BLaER1 treated with 17β-estradiol and CSF1 and Interleukin-3, amounts not matched to agents 10 nM and 100 nM (cell line): ENCODE measurements around the gene NELL1.
A peak's percentile ranks its signal among the peaks of the same experiment; 100 is the strongest.

Experiments
- H3K27ac ChIP-seq, 11 experiments: shearing (Covaris generic); formaldehyde crosslinking; 2 replicates each; pipeline ENCODE4 v1.8.1; 2022
- H3K27me3 ChIP-seq, 11 experiments: shearing (Covaris generic); formaldehyde crosslinking; 2 replicates each; pipeline ENCODE4 v1.8.1; 2022
- H3K36me3 ChIP-seq, 11 experiments: shearing (Covaris generic); formaldehyde crosslinking; 2 replicates each; pipeline ENCODE4 v1.8.1; 2022
- H3K4me1 ChIP-seq, 10 experiments: shearing (Covaris generic); formaldehyde crosslinking; 2 replicates each; pipeline ENCODE4 v1.8.1; 2022
- H3K4me2 ChIP-seq, 11 experiments: shearing (Covaris generic); formaldehyde crosslinking; 2 replicates each; pipeline ENCODE4 v1.8.1; 2022
- H3K4me3 ChIP-seq, 10 experiments: shearing (Covaris generic); formaldehyde crosslinking; 2 replicates each; pipeline ENCODE4 v1.8.1; 2022
- H3K9ac ChIP-seq, 11 experiments: shearing (Covaris generic); formaldehyde crosslinking; 2 replicates each; pipeline ENCODE4 v1.8.1; 2022
- H3K9me3 ChIP-seq, 11 experiments: shearing (Covaris generic); formaldehyde crosslinking; replicated peaks in 1 of 11; 2 replicates each; pipeline ENCODE4 v1.8.1; 2022
- H4K20me1 ChIP-seq, 11 experiments: shearing (Covaris generic); formaldehyde crosslinking; 2 replicates each; pipeline ENCODE4 v1.8.1; 2022
- Cebpa-rat ChIP-seq, 11 experiments: shearing (Covaris generic); IDR thresholded peaks; 2 replicates each; pipeline ENCODE4 v1.8.1; 2022

Gene NELL1

GRCh38 chr11:20821046-20821445, 151.7 kb downstream of the NELL1 start:
- TF ChIP-seq Cebpa-rat (IDR thresholded peaks at IDR 0.05): no peak
- Histone ChIP-seq H4K20me1 (no peaks in the 10 kb centered on the region), H3K4me3 (no peak overlapping the region), H3K9me3 (peaks cover 0 to 24% (median 10%) of the 10 kb centered on the region in 11 experiments; a peak in 12 of 22 replicates), H3K36me3 (no peaks in the 10 kb centered on the region), H3K4me2 (no peak overlapping the region), H3K27ac (no peak overlapping the region), H3K27me3 (no peaks in the 10 kb centered on the region), H3K9ac (no peak overlapping the region), H3K4me1 (peaks cover 0 to 29% (median 5%) of the 10 kb centered on the region in 10 experiments; a peak in 8 of 20 replicates)

GRCh38 chr11:20821470-20821869, 152.1 kb downstream of the NELL1 start:
- Histone ChIP-seq H3K27me3 (no peaks in the 10 kb centered on the region), H3K9ac (no peak overlapping the region), H3K4me2 (no peak overlapping the region), H3K4me1 (peaks cover 0 to 29% (median 5%) of the 10 kb centered on the region in 10 experiments; a peak in 8 of 20 replicates), H3K27ac (no peak overlapping the region), H4K20me1 (no peaks in the 10 kb centered on the region), H3K9me3 (peaks cover 0 to 28% (median 11%) of the 10 kb centered on the region in 11 experiments; a peak in 13 of 22 replicates), H3K4me3 (no peak overlapping the region), H3K36me3 (no peaks in the 10 kb centered on the region)
- no peak for TF ChIP-seq Cebpa-rat (IDR thresholded peaks at IDR 0.05)

- H3K9me3 ChIP-seq: peaks cover 0 to 31% (median 12%) of the 10 kb centered on the region in 11 experiments; a peak in 14 of 22 replicates
- no peaks in the 10 kb centered on the region for H3K36me3 ChIP-seq
- no peak for TF ChIP-seq Cebpa-rat (IDR thresholded peaks at IDR 0.05)
- H3K4me2 ChIP-seq: 0 out of 22 replicates have a peak overlapping the region, but pooled peaks of 2 of the 11 experiments have one; percentile 17 to 22
- H3K4me3 ChIP-seq: no peak overlapping the region
- H3K4me1 ChIP-seq: peaks cover 7 to 30% (median 22%) of the 10 kb centered on the region in 10 experiments; a peak in 16 of 20 replicates
- no peak overlapping the region for H3K27ac ChIP-seq
- H3K27me3 ChIP-seq: no peaks in the 10 kb centered on the region
- H3K9ac ChIP-seq: no peak overlapping the region
- H4K20me1 ChIP-seq: no peaks in the 10 kb centered on the region
Observed at GRCh38 chr11:20824773-20825172, 155.4 kb downstream of the NELL1 start.

GRCh38 chr11:20835561-20835960, 166.2 kb downstream of the NELL1 start:
- H3K27me3 ChIP-seq: no peaks in the 10 kb centered on the region
- no peaks in the 10 kb centered on the region; a peak in 1 of 22 replicates for H3K9me3 ChIP-seq
- no peaks in the 10 kb centered on the region for H4K20me1 ChIP-seq
- no peak overlapping the region for H3K4me2 ChIP-seq
- no peak for TF ChIP-seq Cebpa-rat (IDR thresholded peaks at IDR 0.05)
- no peaks in the 10 kb centered on the region for H3K4me1 ChIP-seq
- H3K9ac ChIP-seq: no peak overlapping the region
- H3K27ac ChIP-seq: no peak overlapping the region
- no peak overlapping the region for H3K4me3 ChIP-seq
- no peaks in the 10 kb centered on the region for H3K36me3 ChIP-seq

GRCh38 chr11:20839231-20839630, 169.8 kb downstream of the NELL1 start:
- Histone ChIP-seq H3K9ac (no peak overlapping the region), H3K9me3 (no peaks in the 10 kb centered on the region), H4K20me1 (no peaks in the 10 kb centered on the region), H3K4me2 (no peak overlapping the region), H3K4me3 (no peak overlapping the region), H3K27me3 (no peaks in the 10 kb centered on the region), H3K27ac (no peak overlapping the region), H3K36me3 (no peaks in the 10 kb centered on the region), H3K4me1 (no peaks in the 10 kb centered on the region)
- no peak for TF ChIP-seq Cebpa-rat (IDR thresholded peaks at IDR 0.05)

GRCh38 chr11:20840341-20840740, 171.0 kb downstream of the NELL1 start:
- Histone ChIP-seq H3K9ac (no peak overlapping the region), H3K27ac (no peak overlapping the region), H4K20me1 (no peaks in the 10 kb centered on the region), H3K27me3 (no peaks in the 10 kb centered on the region), H3K4me3 (no peak overlapping the region), H3K4me2 (no peak overlapping the region), H3K9me3 (no peaks in the 10 kb centered on the region), H3K4me1 (no peaks in the 10 kb centered on the region), H3K36me3 (no peaks in the 10 kb centered on the region)
- no peak for TF ChIP-seq Cebpa-rat (IDR thresholded peaks at IDR 0.05)

- Histone ChIP-seq H3K4me3 (no peak overlapping the region), H4K20me1 (no peaks in the 10 kb centered on the region), H3K36me3 (no peaks in the 10 kb centered on the region; a peak in 1 of 22 replicates), H3K4me1 (peaks cover 0 to 7% (median 0%) of the 10 kb centered on the region in 10 experiments; a peak in 1 of 20 replicates), H3K4me2 (no peak overlapping the region), H3K9ac (no peak overlapping the region), H3K27me3 (no peaks in the 10 kb centered on the region), H3K27ac (no peak overlapping the region), H3K9me3 (no peaks in the 10 kb centered on the region)
- no peak for TF ChIP-seq Cebpa-rat (IDR thresholded peaks at IDR 0.05)
Observed at GRCh38 chr11:20844216-20844615, 174.8 kb downstream of the NELL1 start.

- H3K4me2 ChIP-seq: no peak overlapping the region
- no peaks in the 10 kb centered on the region for H3K9me3 ChIP-seq
- no peaks in the 10 kb centered on the region for H3K27me3 ChIP-seq
- no peak overlapping the region for H3K9ac ChIP-seq
- no peaks in the 10 kb centered on the region for H4K20me1 ChIP-seq
- TF ChIP-seq Cebpa-rat (IDR thresholded peaks at IDR 0.05): no peak
- H3K36me3 ChIP-seq: no peaks in the 10 kb centered on the region; a peak in 1 of 22 replicates
- no peak overlapping the region for H3K27ac ChIP-seq
- H3K4me1 ChIP-seq: peaks cover 0 to 9% (median 0%) of the 10 kb centered on the region in 10 experiments; a peak in 1 of 20 replicates
- H3K4me3 ChIP-seq: no peak overlapping the region
Observed at GRCh38 chr11:20844630-20845029, 175.2 kb downstream of the NELL1 start.

GRCh38 chr11:20854215-20854955, 185.0 kb downstream of the NELL1 start:
- H3K36me3 ChIP-seq: no peaks in the 10 kb centered on the region
- peaks cover 0 to under 1% (median 0%) of the 10 kb centered on the region in 10 experiments; a peak in 1 of 20 replicates for H3K4me1 ChIP-seq
- H3K9me3 ChIP-seq: no peaks in the 10 kb centered on the region
- no peak for TF ChIP-seq Cebpa-rat (IDR thresholded peaks at IDR 0.05)
- no peak overlapping the region for H3K4me3 ChIP-seq
- no peak overlapping the region for H3K9ac ChIP-seq
- H3K4me2 ChIP-seq: no peak overlapping the region
- H3K27me3 ChIP-seq: no peaks in the 10 kb centered on the region
- H3K27ac ChIP-seq: no peak overlapping the region
- H4K20me1 ChIP-seq: no peaks in the 10 kb centered on the region
